HepG2 (cell line): Measurements from ENCODE around the gene AUP1. TPM values are rescaled to one million over a fixed set of nuclear protein-coding genes. Genes with fewer than 3 reads are reported as not detected.

ENCODE experiments used
- ATF3 ChIP-seq: sonication (generic); formaldehyde crosslinking; IDR thresholded peaks from 2 replicates; pipeline ENCODE4 v1.4.0; 2020; ENCODE audit warnings: missing genetic modification reagents
- BHLHE40 ChIP-seq: IDR thresholded peaks from 2 replicates; pipeline ENCODE4 v1.6.1; 2011; ENCODE audit warnings: low read length, improper control_type of control experiment
- CBFB ChIP-seq: sonication (generic); formaldehyde crosslinking; IDR thresholded peaks from 2 replicates; pipeline ENCODE4 v1.4.0; 2020; ENCODE audit warnings: missing genetic modification reagents
- KMT2A ChIP-seq: sonication (generic); formaldehyde crosslinking; IDR thresholded peaks from 2 replicates; pipeline ENCODE4 v1.4.0; 2020; ENCODE audit warnings: missing genetic modification reagents
- MAF1 ChIP-seq: sonication (generic); formaldehyde crosslinking; IDR thresholded peaks from 2 replicates; pipeline ENCODE4 v1.5.0; 2020; ENCODE audit warnings: missing genetic modification reagents, borderline replicate concordance
- NCOA2 ChIP-seq: sonication (generic); formaldehyde crosslinking; IDR thresholded peaks from 2 replicates; pipeline ENCODE4 v1.8.0; 2022; ENCODE audit warnings: inconsistent platforms
- NFKBIZ ChIP-seq: IDR thresholded peaks from 2 replicates; pipeline ENCODE4 v1.6.1; 2018; ENCODE audit warnings: missing genetic modification reagents, missing compliant biosample characterization
- PPARG ChIP-seq: conservative IDR thresholded peaks from 2 replicates; pipeline ENCODE4 v1.6.1; 2016; ENCODE audit warnings: missing biosample characterization, missing genetic modification reagents
- SNAPC2 ChIP-seq: sonication (generic); formaldehyde crosslinking; IDR thresholded peaks from 2 replicates; pipeline ENCODE4 v1.8.1; 2022; ENCODE audit warnings: mild to moderate bottlenecking, missing genetic modification reagents
- TAF1 ChIP-seq: sonication (generic); formaldehyde crosslinking; IDR thresholded peaks from 2 replicates; pipeline ENCODE4 v1.4.0; 2020; ENCODE audit warnings: missing genetic modification reagents
- ZNF101 ChIP-seq: sonication (generic); formaldehyde crosslinking; IDR thresholded peaks from 2 replicates; pipeline ENCODE4 v1.4.0; 2020; ENCODE audit warnings: mild to moderate bottlenecking, low read depth, missing genetic modification reagents, borderline replicate concordance
- ZNF670 ChIP-seq: sonication (generic); formaldehyde crosslinking; IDR thresholded peaks from 2 replicates; pipeline ENCODE4 v1.8.0; 2022; ENCODE audit warnings: mild to moderate bottlenecking, missing genetic modification reagents, borderline replicate concordance
- polyA plus RNA-seq, 8 experiments: library from polyadenylated mRNA; depleted of rRNA in 3 of 8; stranded (reverse) in 7 of 8; unstranded in 1 of 8; fragments of >200 nt; fragmentation: Illumina TruSeq in 4 of 8; extraction: Trizol in 4 of 8; gene quantifications; 2 replicates each; pipeline versions ENCODE4 v1.2.1 to v1.2.3, GENCODE V29; 2011 to 2016; ENCODE audit warnings: low read depth in 4 of 8, missing spikeins in 1 of 8, mixed read lengths in 1 of 8; ENCODE audit not compliant: insufficient read depth in 1 of 8
- total RNA-seq, 5 experiments: library from RNA; depleted of rRNA; stranded (reverse); fragments of >200 nt; fragmentation: Illumina TruSeq; extraction: Trizol; gene quantifications; 2 replicates each; pipeline ENCODE4 v1.2.3, GENCODE V29; 2016; ENCODE audit warnings: low read depth in 1 of 5
- TF ChIP-seq, protein P1 (sequence below): sonication (generic); formaldehyde crosslinking; IDR thresholded peaks from 2 replicates; pipeline ENCODE4 v1.5.0; 2020; ENCODE audit warnings: mild to moderate bottlenecking, missing genetic modification reagents, borderline replicate concordance
- TF ChIP-seq, protein P2 (sequence below): sonication (generic); formaldehyde crosslinking; IDR thresholded peaks from 2 replicates; pipeline ENCODE4 v1.5.0; 2020; ENCODE audit warnings: mild to moderate bottlenecking, missing genetic modification reagents, borderline replicate concordance
- TF ChIP-seq, protein P3 (sequence below): sonication (generic); formaldehyde crosslinking; IDR thresholded peaks from 2 replicates; pipeline ENCODE4 v1.5.0; 2020; ENCODE audit warnings: missing genetic modification reagents

Gene AUP1
- total and polyA plus RNA-seq, 2 of the 13 experiments (the other 11 are each of a cell fraction or from before 2014, with no cell fraction given): 174 to 267 TPM

- TF ChIP-seq, protein P1, sequence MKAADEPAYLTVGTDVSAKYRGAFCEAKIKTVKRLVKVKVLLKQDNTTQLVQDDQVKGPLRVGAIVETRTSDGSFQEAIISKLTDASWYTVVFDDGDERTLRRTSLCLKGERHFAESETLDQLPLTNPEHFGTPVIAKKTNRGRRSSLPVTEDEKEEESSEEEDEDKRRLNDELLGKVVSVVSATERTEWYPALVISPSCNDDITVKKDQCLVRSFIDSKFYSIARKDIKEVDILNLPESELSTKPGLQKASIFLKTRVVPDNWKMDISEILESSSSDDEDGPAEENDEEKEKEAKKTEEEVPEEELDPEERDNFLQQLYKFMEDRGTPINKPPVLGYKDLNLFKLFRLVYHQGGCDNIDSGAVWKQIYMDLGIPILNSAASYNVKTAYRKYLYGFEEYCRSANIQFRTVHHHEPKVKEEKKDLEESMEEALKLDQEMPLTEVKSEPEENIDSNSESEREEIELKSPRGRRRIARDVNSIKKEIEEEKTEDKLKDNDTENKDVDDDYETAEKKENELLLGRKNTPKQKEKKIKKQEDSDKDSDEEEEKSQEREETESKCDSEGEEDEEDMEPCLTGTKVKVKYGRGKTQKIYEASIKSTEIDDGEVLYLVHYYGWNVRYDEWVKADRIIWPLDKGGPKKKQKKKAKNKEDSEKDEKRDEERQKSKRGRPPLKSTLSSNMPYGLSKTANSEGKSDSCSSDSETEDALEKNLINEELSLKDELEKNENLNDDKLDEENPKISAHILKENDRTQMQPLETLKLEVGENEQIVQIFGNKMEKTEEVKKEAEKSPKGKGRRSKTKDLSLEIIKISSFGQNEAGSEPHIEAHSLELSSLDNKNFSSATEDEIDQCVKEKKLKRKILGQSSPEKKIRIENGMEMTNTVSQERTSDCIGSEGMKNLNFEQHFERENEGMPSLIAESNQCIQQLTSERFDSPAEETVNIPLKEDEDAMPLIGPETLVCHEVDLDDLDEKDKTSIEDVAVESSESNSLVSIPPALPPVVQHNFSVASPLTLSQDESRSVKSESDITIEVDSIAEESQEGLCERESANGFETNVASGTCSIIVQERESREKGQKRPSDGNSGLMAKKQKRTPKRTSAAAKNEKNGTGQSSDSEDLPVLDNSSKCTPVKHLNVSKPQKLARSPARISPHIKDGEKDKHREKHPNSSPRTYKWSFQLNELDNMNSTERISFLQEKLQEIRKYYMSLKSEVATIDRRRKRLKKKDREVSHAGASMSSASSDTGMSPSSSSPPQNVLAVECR (CRISPR knock-in tag): peak; percentile 94
- TF ChIP-seq, protein P2, sequence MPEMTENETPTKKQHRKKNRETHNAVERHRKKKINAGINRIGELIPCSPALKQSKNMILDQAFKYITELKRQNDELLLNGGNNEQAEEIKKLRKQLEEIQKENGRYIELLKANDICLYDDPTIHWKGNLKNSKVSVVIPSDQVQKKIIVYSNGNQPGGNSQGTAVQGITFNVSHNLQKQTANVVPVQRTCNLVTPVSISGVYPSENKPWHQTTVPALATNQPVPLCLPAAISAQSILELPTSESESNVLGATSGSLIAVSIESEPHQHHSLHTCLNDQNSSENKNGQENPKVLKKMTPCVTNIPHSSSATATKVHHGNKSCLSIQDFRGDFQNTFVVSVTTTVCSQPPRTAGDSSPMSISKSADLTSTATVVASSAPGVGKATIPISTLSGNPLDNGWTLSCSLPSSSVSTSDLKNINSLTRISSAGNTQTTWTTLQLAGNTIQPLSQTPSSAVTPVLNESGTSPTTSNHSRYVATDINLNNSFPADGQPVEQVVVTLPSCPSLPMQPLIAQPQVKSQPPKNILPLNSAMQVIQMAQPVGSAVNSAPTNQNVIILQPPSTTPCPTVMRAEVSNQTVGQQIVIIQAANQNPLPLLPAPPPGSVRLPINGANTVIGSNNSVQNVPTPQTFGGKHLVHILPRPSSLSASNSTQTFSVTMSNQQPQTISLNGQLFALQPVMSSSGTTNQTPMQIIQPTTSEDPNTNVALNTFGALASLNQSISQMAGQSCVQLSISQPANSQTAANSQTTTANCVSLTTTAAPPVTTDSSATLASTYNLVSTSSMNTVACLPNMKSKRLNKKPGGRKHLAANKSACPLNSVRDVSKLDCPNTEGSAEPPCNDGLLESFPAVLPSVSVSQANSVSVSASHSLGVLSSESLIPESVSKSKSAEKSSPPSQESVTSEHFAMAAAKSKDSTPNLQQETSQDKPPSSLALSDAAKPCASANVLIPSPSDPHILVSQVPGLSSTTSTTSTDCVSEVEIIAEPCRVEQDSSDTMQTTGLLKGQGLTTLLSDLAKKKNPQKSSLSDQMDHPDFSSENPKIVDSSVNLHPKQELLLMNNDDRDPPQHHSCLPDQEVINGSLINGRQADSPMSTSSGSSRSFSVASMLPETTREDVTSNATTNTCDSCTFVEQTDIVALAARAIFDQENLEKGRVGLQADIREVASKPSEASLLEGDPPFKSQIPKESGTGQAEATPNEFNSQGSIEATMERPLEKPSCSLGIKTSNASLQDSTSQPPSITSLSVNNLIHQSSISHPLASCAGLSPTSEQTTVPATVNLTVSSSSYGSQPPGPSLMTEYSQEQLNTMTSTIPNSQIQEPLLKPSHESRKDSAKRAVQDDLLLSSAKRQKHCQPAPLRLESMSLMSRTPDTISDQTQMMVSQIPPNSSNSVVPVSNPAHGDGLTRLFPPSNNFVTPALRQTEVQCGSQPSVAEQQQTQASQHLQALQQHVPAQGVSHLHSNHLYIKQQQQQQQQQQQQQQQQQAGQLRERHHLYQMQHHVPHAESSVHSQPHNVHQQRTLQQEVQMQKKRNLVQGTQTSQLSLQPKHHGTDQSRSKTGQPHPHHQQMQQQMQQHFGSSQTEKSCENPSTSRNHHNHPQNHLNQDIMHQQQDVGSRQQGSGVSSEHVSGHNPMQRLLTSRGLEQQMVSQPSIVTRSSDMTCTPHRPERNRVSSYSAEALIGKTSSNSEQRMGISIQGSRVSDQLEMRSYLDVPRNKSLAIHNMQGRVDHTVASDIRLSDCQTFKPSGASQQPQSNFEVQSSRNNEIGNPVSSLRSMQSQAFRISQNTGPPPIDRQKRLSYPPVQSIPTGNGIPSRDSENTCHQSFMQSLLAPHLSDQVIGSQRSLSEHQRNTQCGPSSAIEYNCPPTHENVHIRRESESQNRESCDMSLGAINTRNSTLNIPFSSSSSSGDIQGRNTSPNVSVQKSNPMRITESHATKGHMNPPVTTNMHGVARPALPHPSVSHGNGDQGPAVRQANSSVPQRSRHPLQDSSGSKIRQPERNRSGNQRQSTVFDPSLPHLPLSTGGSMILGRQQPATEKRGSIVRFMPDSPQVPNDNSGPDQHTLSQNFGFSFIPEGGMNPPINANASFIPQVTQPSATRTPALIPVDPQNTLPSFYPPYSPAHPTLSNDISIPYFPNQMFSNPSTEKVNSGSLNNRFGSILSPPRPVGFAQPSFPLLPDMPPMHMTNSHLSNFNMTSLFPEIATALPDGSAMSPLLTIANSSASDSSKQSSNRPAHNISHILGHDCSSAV: peak; percentile 7; the same call in 1 of the 2 replicates
- TF ChIP-seq KMT2A (CRISPR knock-in tag) (peak; percentile 60), NCOA2 (CRISPR knock-in tag) (peak; percentile 21), NFKBIZ (CRISPR knock-in tag) (peak; percentile 14; the same call in 1 of the 2 replicates), PPARG (peak; percentile 56), ZNF670 (CRISPR knock-in tag) (peak; percentile 90; the same call in 1 of the 2 replicates), MAF1 (CRISPR knock-in tag) (0 out of 2 replicates have a peak, but pooled peaks have one; percentile 27), SNAPC2 (peak; percentile 71; the same call in 1 of the 2 replicates), CBFB (CRISPR knock-in tag) (peak; percentile 57; the same call in 1 of the 2 replicates), TAF1 (CRISPR knock-in tag) (peak; percentile 81), ZNF101 (CRISPR knock-in tag) (0 out of 2 replicates have a peak, but pooled peaks have one; percentile 17), BHLHE40 (peak; percentile 79), ATF3 (peak; percentile 25; the same call in 1 of the 2 replicates)
- TF ChIP-seq, protein P3, sequence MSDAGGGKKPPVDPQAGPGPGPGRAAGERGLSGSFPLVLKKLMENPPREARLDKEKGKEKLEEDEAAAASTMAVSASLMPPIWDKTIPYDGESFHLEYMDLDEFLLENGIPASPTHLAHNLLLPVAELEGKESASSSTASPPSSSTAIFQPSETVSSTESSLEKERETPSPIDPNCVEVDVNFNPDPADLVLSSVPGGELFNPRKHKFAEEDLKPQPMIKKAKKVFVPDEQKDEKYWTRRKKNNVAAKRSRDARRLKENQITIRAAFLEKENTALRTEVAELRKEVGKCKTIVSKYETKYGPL (CRISPR knock-in tag): peak; percentile 48; the same call in 1 of the 2 replicates
Measured at GRCh38 chr2:74502720-74503505, 26.6 kb downstream of the AUP1 start (continued).
